Measurements from ENCODE around the gene B3GAT1. TPM values are rescaled to one million over a fixed set of nuclear protein-coding genes. Genes with fewer than 3 reads are reported as not detected.
A peak's percentile ranks its signal among the peaks of the same experiment; 100 is the strongest.

B3GAT1 gene
- polyA plus RNA-seq, 1 of the 3 experiments (the other 2 are of a cell fraction): 0.15 TPM

GRCh38 chr11:134385774-134386565, 26.1 kb downstream of the B3GAT1 start:
- WGBS (ENCODE audit: low lambda C conversion rate): 13% methylated on average over 18 of the region's 20 CpGs
- no peak overlapping the region for H3K4me2 ChIP-seq
- no peaks in the 10 kb centered on the region for H3K79me2 ChIP-seq (ENCODE audit: insufficient read depth)
- no peak overlapping the region for H3K4me3 ChIP-seq (ENCODE audit: low read depth in 2 of 2, low read length in 1 of 2)
- no peaks in the 10 kb centered on the region for H3K9me3 ChIP-seq
- ChIA-PET POLR2A (interaction anchor here (1.5 kb wide), 1 partner anchor 13 kb away, joined by 5 read pairs; no protein-coding TSS in a partner anchor), CTCF (interaction anchor here (0.7 to 1.5 kb wide), 5 partner anchors 10 to 483 kb away, joined by 3 to 5 read pairs (median 3); no protein-coding TSS in a partner anchor)
- DNase-seq: peak; percentile 73
- no peaks in the 10 kb centered on the region for H3K36me3 ChIP-seq (replicated peaks in 1 of 2; ENCODE audit: control insufficient read depth in 1 of 2, insufficient read depth in 2 of 2, low read length in 1 of 2)
- H3F3A ChIP-seq (replicated peaks; ENCODE audit: insufficient read depth): no peaks in the 10 kb centered on the region
- TF ChIP-seq GATA2 (CRISPR knock-in tag; IDR thresholded peaks at IDR 0.05): peak; percentile 51
- no peak for TF ChIP-seq PBX3 (IDR thresholded peaks at IDR 0.05)
- H3K4me1 ChIP-seq (ENCODE audit: control insufficient read depth in 1 of 2, insufficient read depth in 2 of 2, low read depth in 1 of 2, low read length in 1 of 2): peaks cover 0 to 16% of the 10 kb centered on the region in 2 experiments; a peak in 1 of 4 replicates
- no peaks in the 10 kb centered on the region for H4K20me1 ChIP-seq (ENCODE audit: insufficient read depth)
- no peaks in the 10 kb centered on the region for H3K27me3 ChIP-seq (ENCODE audit: insufficient read depth)
- no peak overlapping the region for H3K27ac ChIP-seq (ENCODE audit: low read depth in 2 of 2, low read length in 1 of 2)
- H2AFZ ChIP-seq (ENCODE audit: low read depth): no peak overlapping the region
- H3K9me2 ChIP-seq: no peaks in the 10 kb centered on the region
- no peak overlapping the region for H3K9ac ChIP-seq

GRCh38 chr11:134385171-134385570, 26.9 kb downstream of the B3GAT1 start:
- DNase-seq: no peak
- Histone ChIP-seq H3K9ac (no peak overlapping the region), H3K27me3 (ENCODE audit: insufficient read depth) (no peaks in the 10 kb centered on the region), H3K4me2 (no peak overlapping the region), H3K9me2 (no peaks in the 10 kb centered on the region), H3K36me3 (replicated peaks in 1 of 2; ENCODE audit: control insufficient read depth in 1 of 2, insufficient read depth in 2 of 2, low read length in 1 of 2) (no peaks in the 10 kb centered on the region), H3K79me2 (ENCODE audit: insufficient read depth) (no peaks in the 10 kb centered on the region), H4K20me1 (ENCODE audit: insufficient read depth) (no peaks in the 10 kb centered on the region), H2AFZ (ENCODE audit: low read depth) (no peak overlapping the region), H3K27ac (ENCODE audit: low read depth in 2 of 2, low read length in 1 of 2) (no peak overlapping the region), H3K4me1 (ENCODE audit: control insufficient read depth in 1 of 2, insufficient read depth in 2 of 2, low read depth in 1 of 2, low read length in 1 of 2) (peaks cover 0 to 11% of the 10 kb centered on the region in 2 experiments; a peak in 1 of 4 replicates), H3K4me3 (ENCODE audit: low read depth in 2 of 2, low read length in 1 of 2) (no peak overlapping the region), H3F3A (replicated peaks; ENCODE audit: insufficient read depth) (no peaks in the 10 kb centered on the region), H3K9me3 (no peaks in the 10 kb centered on the region)
- CTCF ChIA-PET: interaction anchor here (1.0 to 1.5 kb wide), 3 partner anchors 194 to 483 kb away, joined by 3 to 5 read pairs (median 3); no protein-coding TSS in a partner anchor
- WGBS (ENCODE audit: low lambda C conversion rate): 62% methylated on average over 11 of the region's 15 CpGs
- POLR2A ChIA-PET: interaction anchor here (1.5 kb wide), 1 partner anchor 13 kb away, joined by 5 read pairs; no protein-coding TSS in a partner anchor
- no peak for TF ChIP-seq RAD21 (IDR thresholded peaks at IDR 0.05; ENCODE audit: low read length)
- TF ChIP-seq USF1 (IDR thresholded peaks at IDR 0.05; ENCODE audit: borderline replicate concordance, low read depth): no peak
- TF ChIP-seq MXI1 (IDR thresholded peaks at IDR 0.05; ENCODE audit: low read depth, low read length): no peak
- TF ChIP-seq FOXM1 (IDR thresholded peaks at IDR 0.05; ENCODE audit: low read depth): no peak
- TF ChIP-seq USF2 (IDR thresholded peaks at IDR 0.05; ENCODE audit: borderline replicate concordance, low read depth, low read length): no peak
- TF ChIP-seq GABPA (IDR thresholded peaks at IDR 0.05; ENCODE audit: low read depth): no peak
- TF ChIP-seq YY1 (IDR thresholded peaks at IDR 0.05; ENCODE audit: low read depth): no peak
- no peak for TF ChIP-seq ELF1 (IDR thresholded peaks at IDR 0.05)
- TF ChIP-seq TAF1 (IDR thresholded peaks at IDR 0.05; ENCODE audit: borderline replicate concordance, low read depth, low read length): no peak
- TF ChIP-seq ZBTB33 (IDR thresholded peaks at IDR 0.05; ENCODE audit: borderline replicate concordance, low read depth): no peak
- no peak for TF ChIP-seq TEAD4 (IDR thresholded peaks at IDR 0.05; ENCODE audit: borderline replicate concordance, insufficient read depth)
- no peak for TF ChIP-seq JUND (IDR thresholded peaks at IDR 0.05)
- TF ChIP-seq EP300 (IDR thresholded peaks at IDR 0.05; ENCODE audit: borderline replicate concordance in 1 of 2, low read depth in 1 of 2, low read length in 1 of 2): no peak
- TF ChIP-seq CTCF (IDR thresholded peaks at IDR 0.05): no peak
- TF ChIP-seq RCOR1 (IDR thresholded peaks at IDR 0.05; ENCODE audit: low read length): no peak
- no peak for TF ChIP-seq TCF12 (IDR thresholded peaks at IDR 0.05)

All from SK-N-SH (cell line).